Astrocyte of the cerebellum (primary cell): ENCODE data around the gene DUOX1.

Experiments
- DNase-seq: peaks from one replicate; pipeline ENCODE4 v3.0.0-alpha.2; 2011; ENCODE audit warnings: low read depth
- H3K4me3 ChIP-seq: 2 replicates; pipeline ENCODE4 v1.5.1; 2011; ENCODE audit warnings: mild to moderate bottlenecking, low read depth, low read length, moderate library complexity
- in situ Hi-C: cut with HindIII; loops from 2 replicates; pipeline ENCODE4 v1.10.0; 2017; ENCODE audit warnings: low sequenced_read_pairs
- TF ChIP-seq, protein P1 (sequence below): IDR thresholded peaks from 2 replicates; pipeline ENCODE4 v1.5.1; 2012; ENCODE audit warnings: low read length, low read depth, moderate library complexity, mild to moderate bottlenecking; ENCODE audit errors: missing control alignments

DUOX1 gene

GRCh38 chr15:45136378-45136764, 6.6 kb downstream of the DUOX1 start:
- in situ Hi-C loops = no loop called here
- no peak overlapping the region for H3K4me3 ChIP-seq
- TF ChIP-seq, protein P1, sequence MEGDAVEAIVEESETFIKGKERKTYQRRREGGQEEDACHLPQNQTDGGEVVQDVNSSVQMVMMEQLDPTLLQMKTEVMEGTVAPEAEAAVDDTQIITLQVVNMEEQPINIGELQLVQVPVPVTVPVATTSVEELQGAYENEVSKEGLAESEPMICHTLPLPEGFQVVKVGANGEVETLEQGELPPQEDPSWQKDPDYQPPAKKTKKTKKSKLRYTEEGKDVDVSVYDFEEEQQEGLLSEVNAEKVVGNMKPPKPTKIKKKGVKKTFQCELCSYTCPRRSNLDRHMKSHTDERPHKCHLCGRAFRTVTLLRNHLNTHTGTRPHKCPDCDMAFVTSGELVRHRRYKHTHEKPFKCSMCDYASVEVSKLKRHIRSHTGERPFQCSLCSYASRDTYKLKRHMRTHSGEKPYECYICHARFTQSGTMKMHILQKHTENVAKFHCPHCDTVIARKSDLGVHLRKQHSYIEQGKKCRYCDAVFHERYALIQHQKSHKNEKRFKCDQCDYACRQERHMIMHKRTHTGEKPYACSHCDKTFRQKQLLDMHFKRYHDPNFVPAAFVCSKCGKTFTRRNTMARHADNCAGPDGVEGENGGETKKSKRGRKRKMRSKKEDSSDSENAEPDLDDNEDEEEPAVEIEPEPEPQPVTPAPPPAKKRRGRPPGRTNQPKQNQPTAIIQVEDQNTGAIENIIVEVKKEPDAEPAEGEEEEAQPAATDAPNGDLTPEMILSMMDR = peak; percentile 36
- no peak for DNase-seq

GRCh38 chr15:45137703-45138102, 7.9 kb downstream of the DUOX1 start:
- TF ChIP-seq, protein P1 = no peak
- in situ Hi-C loops = no loop called here

DNA sequence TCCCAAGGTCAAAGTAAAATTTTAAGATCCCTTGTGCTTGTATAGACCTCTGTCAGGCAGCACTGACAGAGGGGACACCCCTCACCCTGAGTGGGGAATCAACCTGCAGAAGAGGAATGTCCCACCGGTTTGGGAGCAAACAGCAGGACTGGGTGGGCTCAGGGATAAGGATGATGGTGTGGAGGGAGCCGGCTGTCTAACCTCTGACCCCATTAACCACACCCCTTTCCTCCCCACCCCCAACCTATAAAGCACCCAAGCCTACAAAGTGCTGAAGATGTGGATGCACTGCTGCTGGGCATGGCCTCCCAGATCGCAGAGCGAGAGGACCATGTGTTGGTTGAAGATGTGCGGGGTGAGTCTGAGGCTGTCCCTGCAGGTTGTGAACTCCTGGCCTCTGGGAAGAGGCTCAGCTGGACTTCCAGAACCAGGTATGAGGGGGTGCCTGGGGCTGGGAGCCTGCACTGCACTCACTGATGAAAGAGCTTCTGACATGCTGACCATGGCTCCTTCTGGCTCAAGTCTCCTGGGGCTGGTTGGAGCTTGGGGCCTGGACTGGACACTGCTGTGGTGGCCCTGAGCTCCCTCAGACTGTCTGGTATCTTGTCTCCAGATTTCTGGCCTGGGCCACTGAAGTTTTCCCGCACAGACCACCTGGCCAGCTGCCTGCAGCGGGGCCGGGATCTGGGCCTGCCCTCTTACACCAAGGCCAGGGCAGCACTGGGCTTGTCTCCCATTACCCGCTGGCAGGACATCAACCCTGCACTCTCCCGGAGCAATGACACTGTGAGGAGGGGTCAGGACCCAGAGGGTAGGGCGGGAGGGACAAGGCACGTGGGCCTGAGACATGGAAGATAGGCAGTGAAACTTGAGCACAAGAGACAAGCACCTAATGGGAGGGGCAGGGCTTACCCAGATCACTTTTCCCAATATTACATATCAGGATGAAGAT, 9.3 kb downstream of the DUOX1 start:
- DNase-seq = no peak
- in situ Hi-C loops = no loop called here
- H3K4me3 ChIP-seq = no peak overlapping the region
- TF ChIP-seq, protein P1 = no peak

More at GRCh38 chr15:45137703-45138102, 7.9 kb downstream of the DUOX1 start:
- DNase-seq = no peak
- H3K4me3 ChIP-seq = no peak overlapping the region

DNA sequence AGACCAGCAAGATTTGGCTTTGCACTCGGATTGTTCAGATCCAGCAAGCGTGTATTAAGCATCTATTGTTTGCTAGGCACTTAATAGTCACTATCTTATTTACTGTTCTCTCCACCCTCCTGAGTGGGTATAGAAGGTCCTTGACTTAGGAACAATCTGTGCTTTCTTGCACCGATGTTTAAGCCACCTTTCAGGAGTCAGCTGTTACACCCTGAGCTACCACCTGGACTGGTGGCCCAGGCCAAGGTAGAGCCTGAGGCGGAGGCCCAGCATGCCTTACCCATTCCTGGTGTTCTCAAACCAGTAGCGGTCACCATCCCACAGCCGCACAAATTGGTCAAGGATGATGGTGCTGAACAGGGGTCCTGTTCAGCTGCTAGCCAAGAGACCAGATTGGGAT, 10.0 kb downstream of the DUOX1 start:
- in situ Hi-C loops = no loop called here
- no peak for DNase-seq
- TF ChIP-seq, protein P1 = no peak
- no peak overlapping the region for H3K4me3 ChIP-seq

DNA sequence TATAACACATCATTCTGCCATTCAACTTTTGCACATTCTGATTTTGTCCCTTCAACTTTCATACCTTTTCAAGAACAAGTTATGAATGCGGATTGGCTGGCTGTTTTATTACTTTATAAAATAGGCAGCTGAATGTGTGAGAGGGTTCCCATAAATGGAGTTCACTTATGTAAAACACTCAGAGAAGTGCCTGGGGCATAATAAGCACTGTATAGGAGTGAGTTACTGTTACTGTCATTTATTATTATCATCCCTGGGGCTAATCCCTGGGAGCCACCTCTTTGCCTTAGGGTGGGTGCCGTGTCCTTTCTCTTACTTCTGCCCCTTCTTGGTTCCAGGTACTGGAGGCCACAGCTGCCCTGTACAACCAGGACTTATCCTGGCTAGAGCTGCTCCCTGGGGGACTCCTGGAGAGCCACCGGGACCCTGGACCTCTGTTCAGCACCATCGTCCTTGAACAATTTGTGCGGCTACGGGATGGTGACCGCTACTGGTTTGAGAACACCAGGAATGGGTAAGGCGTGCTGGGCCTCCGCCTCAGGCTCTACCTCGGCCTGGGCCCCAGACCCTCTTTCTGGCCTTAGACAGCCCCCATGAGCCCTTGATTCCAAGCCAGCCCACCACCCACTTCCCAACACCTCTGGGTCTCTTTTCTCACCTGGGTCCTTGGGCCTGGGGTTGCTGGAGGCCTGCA, 10.9 kb downstream of the DUOX1 start:
- TF ChIP-seq, protein P1 = no peak
- no peak for DNase-seq
- in situ Hi-C loops = no loop called here
- H3K4me3 ChIP-seq = no peak overlapping the region

DNA sequence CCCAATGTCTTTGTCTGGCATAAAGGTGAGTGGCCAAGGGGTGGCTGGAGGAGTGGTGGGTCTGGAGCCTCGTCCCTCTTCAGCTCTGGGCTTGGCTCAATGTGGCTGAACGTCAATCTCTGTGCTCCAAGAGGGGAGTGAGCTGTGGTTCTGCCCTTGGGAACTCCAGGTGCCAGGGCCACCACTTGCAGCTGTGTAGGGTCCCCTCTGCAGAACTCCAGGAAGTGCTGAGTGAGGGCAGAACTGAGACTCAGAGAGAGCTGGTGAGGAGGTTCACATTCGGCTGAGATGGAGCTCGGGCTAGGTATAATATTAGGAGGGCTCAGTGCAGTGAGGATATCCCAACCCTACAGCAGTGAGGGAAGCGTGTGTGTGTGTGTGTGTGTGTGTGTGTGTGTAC, 11.6 kb downstream of the DUOX1 start:
- in situ Hi-C loops = no loop called here
- no peak overlapping the region for H3K4me3 ChIP-seq
- no peak for DNase-seq
- TF ChIP-seq, protein P1 = no peak
